ENCODE results near the gene OPRD1. TPM values are rescaled to one million over a fixed set of nuclear protein-coding genes. Genes with fewer than 3 reads are reported as not detected.
"Not testable (repeated sequence)": the region's sequence is repeated elsewhere in the genome, so short reads cannot be mapped to it uniquely, and the experiment has no call there.

OPRD1 gene
- total and polyA plus RNA-seq, 3 donors from 2014 or later: 0.18 to 0.74 (median 0.63) TPM

DNA sequence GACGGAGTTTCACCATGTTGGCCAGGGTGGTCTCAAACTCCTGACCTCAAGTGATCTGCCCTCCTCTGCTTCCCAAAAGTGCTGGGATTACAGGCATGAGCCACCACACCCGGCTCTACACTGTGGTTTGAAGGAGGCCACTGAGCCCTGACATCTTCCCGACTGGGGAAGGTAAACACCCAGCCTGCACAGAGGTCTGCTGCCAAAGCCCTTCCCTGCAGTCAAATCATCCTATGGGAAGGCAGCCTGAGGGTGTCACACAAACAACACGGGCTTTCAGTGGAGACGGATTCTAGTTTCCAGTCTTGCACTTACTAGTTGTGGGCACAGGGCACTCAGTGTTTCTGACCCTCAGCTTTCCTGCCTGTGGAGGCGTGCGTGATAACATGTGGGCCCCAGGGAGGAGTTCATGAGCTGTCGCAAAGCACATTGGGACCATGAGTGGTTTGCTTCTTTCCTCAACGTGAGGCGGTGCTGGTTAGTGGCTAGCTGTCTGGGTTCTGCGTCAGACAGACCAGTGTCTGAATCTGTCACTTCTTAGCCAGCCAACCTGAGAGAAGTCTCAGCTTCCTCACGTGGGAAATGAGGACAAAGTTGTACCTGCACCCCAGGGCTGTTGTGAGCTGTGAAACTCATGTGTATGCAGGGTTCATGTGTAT, 21.5 kb upstream of the OPRD1 start:
- no peak for DNase-seq
- H3K9me3 ChIP-seq: no peaks in the 10 kb centered on the region
- intact Hi-C loops (cut with DNase I; ENCODE audit: low total_unique reads): no loop called here
- TF ChIP-seq POLR2A (IDR thresholded peaks at IDR 0.05): no peak
- TF ChIP-seq, protein P1, sequence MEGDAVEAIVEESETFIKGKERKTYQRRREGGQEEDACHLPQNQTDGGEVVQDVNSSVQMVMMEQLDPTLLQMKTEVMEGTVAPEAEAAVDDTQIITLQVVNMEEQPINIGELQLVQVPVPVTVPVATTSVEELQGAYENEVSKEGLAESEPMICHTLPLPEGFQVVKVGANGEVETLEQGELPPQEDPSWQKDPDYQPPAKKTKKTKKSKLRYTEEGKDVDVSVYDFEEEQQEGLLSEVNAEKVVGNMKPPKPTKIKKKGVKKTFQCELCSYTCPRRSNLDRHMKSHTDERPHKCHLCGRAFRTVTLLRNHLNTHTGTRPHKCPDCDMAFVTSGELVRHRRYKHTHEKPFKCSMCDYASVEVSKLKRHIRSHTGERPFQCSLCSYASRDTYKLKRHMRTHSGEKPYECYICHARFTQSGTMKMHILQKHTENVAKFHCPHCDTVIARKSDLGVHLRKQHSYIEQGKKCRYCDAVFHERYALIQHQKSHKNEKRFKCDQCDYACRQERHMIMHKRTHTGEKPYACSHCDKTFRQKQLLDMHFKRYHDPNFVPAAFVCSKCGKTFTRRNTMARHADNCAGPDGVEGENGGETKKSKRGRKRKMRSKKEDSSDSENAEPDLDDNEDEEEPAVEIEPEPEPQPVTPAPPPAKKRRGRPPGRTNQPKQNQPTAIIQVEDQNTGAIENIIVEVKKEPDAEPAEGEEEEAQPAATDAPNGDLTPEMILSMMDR (IDR thresholded peaks at IDR 0.05): no peak
- no peak overlapping the region for H3K4me3 ChIP-seq
- H3K27ac ChIP-seq: no peak overlapping the region
- no peaks in the 10 kb centered on the region for H3K4me1 ChIP-seq
- no peaks in the 10 kb centered on the region for H3K27me3 ChIP-seq
- no peaks in the 10 kb centered on the region for H3K36me3 ChIP-seq (ENCODE audit: low read depth, missing control alignments)
- WGBS, 2 donors: 68 to 78% methylated on average over 9 to 12 of the region's 12 CpGs

DNA sequence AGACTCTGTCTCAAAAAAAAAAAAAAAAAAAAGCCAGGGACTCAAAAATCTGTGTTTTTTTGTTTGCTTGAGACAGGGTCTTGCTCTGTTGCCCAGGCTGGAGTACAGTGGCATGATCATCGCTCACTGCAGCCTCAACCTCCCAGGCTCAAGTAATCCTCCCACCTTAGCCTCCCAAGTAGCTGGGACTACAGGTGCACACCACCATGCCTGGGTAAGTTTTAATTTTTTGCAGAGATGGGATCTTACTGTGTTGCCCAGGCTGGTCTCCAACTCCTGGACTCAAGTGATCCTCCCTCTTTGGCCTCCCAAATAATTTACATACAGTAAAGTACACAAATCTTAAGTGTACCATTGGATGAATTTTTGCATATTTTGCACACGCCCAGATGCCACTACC, 20.0 kb upstream of the OPRD1 start:
- intact Hi-C loops (cut with DNase I; ENCODE audit: low total_unique reads); H3K36me3 ChIP-seq (ENCODE audit: low read depth, missing control alignments); DNase-seq; H3K9me3 ChIP-seq; H3K27ac ChIP-seq; H3K4me1 ChIP-seq; H3K4me3 ChIP-seq; H3K27me3 ChIP-seq: not testable (repeated sequence)
- 90 to 96% methylated on average over 2 of the region's 2 CpGs for WGBS, 2 donors

DNA sequence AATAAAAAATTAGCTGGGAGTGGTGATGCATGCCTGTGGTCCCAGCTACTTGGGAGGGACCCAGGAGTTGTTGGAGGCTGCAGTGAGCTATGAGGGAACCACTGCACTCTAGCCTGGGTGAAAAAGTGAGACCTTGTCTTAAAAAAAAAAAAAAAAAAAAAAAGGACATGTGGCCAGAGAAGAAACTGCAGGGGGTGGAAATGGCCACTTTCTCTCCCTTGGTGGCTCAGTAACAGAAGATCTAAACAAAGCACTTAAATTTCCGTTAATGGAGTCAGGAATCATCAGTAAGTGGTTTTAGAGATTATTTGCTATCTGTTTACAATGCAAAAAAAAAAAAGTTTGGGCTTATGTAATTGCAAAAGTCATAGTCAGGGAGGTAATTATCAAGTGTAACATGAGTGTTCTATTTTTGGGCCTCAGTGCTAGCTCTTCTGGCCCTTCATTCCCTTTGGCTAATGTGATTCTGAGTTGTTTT, 19.3 kb upstream of the OPRD1 start:
- Histone ChIP-seq H3K9me3 (no peaks in the 10 kb centered on the region), H3K36me3 (ENCODE audit: low read depth, missing control alignments) (no peaks in the 10 kb centered on the region), H3K4me3 (no peak overlapping the region), H3K27me3 (no peaks in the 10 kb centered on the region), H3K4me1 (no peaks in the 10 kb centered on the region), H3K27ac (no peak overlapping the region)
- no peak for DNase-seq
- 75 to 86% methylated on average over 1 of the region's 1 CpG for WGBS, 2 donors
- intact Hi-C loops (cut with DNase I; ENCODE audit: low total_unique reads): no loop called here
- TF ChIP-seq, protein P1 (IDR thresholded peaks at IDR 0.05): no peak
- TF ChIP-seq POLR2A (IDR thresholded peaks at IDR 0.05): no peak

DNA sequence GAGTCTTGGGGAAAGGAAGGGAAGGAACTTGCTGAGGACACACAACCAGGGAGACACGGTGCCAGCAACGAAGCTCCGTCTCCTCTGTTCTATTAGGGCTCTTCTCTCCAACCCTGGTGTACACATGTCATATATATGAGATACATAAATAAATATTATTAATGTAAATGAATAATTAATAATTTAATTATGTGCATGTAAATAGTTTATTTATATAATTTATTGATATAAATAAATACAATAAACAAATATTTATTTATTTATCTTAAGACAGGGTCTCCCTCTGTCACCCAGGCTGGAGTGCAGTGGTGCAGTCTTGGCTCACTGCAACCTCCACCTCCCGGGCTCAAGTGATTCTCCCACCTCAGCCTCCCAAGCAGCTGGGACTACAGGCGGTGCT, 17.4 kb upstream of the OPRD1 start:
- intact Hi-C loops (cut with DNase I; ENCODE audit: low total_unique reads); H3K4me1 ChIP-seq; DNase-seq; H3K9me3 ChIP-seq; H3K4me3 ChIP-seq; H3K27me3 ChIP-seq; H3K27ac ChIP-seq; H3K36me3 ChIP-seq (ENCODE audit: low read depth, missing control alignments): not testable (repeated sequence)
- 91 to 93% methylated on average over 5 of the region's 5 CpGs for WGBS, 2 donors

DNA sequence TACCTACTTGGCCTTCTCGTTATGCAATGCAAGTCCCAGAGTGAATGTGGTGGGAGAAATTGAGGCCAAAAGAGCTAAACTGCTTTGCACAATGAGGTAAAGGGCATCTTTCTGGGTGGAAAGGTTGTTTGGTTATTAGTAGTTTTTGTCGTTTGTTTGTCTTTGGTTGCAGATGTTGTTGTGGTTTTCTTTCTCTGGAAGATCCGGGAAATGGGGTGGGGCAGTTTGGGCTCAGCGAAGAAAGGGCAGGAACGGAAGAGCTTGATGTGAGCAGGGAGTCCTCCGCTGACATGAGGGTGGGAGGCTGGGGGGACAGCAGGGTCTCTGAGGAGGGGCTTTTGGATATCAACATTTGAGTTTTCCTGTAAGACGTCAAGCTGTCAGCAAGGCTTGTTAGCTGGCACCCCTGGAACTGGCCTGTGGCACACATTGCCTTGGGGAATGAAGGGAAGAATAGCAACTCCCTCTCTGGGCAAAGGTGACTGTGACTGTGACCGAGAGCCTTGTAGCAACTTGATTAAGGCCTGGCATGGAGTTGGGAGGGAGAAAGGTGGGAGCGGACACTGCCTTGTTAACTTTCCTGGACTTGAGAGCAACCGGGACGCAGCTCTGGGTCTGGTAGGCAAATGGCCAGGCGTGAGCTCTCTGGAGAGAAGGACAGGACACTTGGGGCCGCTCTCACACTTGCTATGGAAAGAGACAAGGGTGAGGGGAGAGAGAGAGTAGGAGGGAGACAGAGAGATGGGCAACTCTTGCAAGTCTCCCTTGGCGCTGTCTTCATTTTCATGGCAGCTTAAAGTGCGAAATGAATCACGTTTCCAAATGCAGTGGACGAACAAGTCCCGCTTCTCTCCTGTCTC, 15.4 kb upstream of the OPRD1 start:
- Histone ChIP-seq H3K27me3 (no peaks in the 10 kb centered on the region), H3K27ac (no peak overlapping the region), H3K36me3 (ENCODE audit: low read depth, missing control alignments) (no peaks in the 10 kb centered on the region), H3K4me3 (no peak overlapping the region), H3K9me3 (no peaks in the 10 kb centered on the region), H3K4me1 (no peaks in the 10 kb centered on the region)
- 70 to 71% methylated on average over 18 of the region's 18 CpGs for WGBS, 2 donors
- intact Hi-C loops (cut with DNase I; ENCODE audit: low total_unique reads): no loop called here
- no peak for TF ChIP-seq POLR2A (IDR thresholded peaks at IDR 0.05)
- TF ChIP-seq, protein P1 (IDR thresholded peaks at IDR 0.05): no peak
- no peak for DNase-seq

Measured in testis (tissue), 3 donors.